Suppressor macrophage treated with lipopolysaccharide for 4 hours (primary cell): ENCODE results near the gene PRAME.
A peak's percentile ranks its signal among the peaks of the same experiment; 100 is the strongest.

Source experiments
- DNase-seq: peaks from one replicate; pipeline ENCODE4 v3.0.0-alpha.2; 2020

PRAME gene

GRCh38 chr22:22579869-22580604, 21.0 kb upstream of the PRAME start:
- no peak for DNase-seq

GRCh38 chr22:22578702-22579424, 19.8 kb upstream of the PRAME start:
- DNase-seq: peak; percentile 31

GRCh38 chr22:22576989-22577427, 17.9 kb upstream of the PRAME start:
- no peak for DNase-seq

GRCh38 chr22:22576244-22576988, 17.4 kb upstream of the PRAME start:
- DNase-seq: peak; percentile 70

- DNase-seq: no peak
These were observed 15.3 kb upstream of the PRAME start for GRCh38 chr22:22574361-22574760.

- no peak for DNase-seq
These were observed 14.2 kb upstream of the PRAME start for GRCh38 chr22:22573047-22573889.

- DNase-seq: no peak
These were observed 12.8 kb upstream of the PRAME start for GRCh38 chr22:22571862-22572261.

GRCh38 chr22:22571429-22571828, 12.4 kb upstream of the PRAME start:
- no peak for DNase-seq

GRCh38 chr22:22569218-22569617, 10.2 kb upstream of the PRAME start:
- no peak for DNase-seq

- DNase-seq: peak; percentile 45
These were observed 6.9 kb upstream of the PRAME start for GRCh38 chr22:22565981-22566380.

- DNase-seq: no peak
These were observed 744 bp downstream of the PRAME start for GRCh38 chr22:22558071-22558971.

GRCh38 chr22:22556995-22557925, 1.8 kb downstream of the PRAME start:
- DNase-seq: no peak

- no peak for DNase-seq
These were observed 2.5 kb downstream of the PRAME start for GRCh38 chr22:22556578-22556977.

- no peak for DNase-seq
These were observed 3.5 kb downstream of the PRAME start for GRCh38 chr22:22555596-22555995.

- peak; percentile 46 for DNase-seq
These were observed 4.3 kb downstream of the PRAME start for GRCh38 chr22:22554587-22555284.

GRCh38 chr22:22553735-22554586, 5.1 kb downstream of the PRAME start:
- no peak for DNase-seq

- no peak for DNase-seq
These were observed 5.9 kb downstream of the PRAME start for GRCh38 chr22:22553141-22553540.

GRCh38 chr22:22552630-22553029, 6.4 kb downstream of the PRAME start:
- peak; percentile 22 for DNase-seq
